Stimulated activated CD4-positive, alpha-beta T cell treated with anti-CD3 and anti-CD28 coated beads, Interleukin-2, amount 100 ng/mL, for 4 hours (primary cell): ENCODE data around the gene NR2F1-AS1.
"Not testable (repeated sequence)": the region's sequence is repeated elsewhere in the genome, so short reads cannot be mapped to it uniquely, and the experiment has no call there.

ENCODE experiments used
- DNase-seq: peaks from one replicate; pipeline ENCODE4 v3.0.0-alpha.2; 2020; ENCODE audit warnings: low read depth

Gene NR2F1-AS1

GRCh38 chr5:93517828-93518227 is 63.2 kb downstream of the NR2F1-AS1 start:
- DNase-seq, result no peak

GRCh38 chr5:93513298-93513697 is 67.7 kb downstream of the NR2F1-AS1 start:
- no peak for DNase-seq

- no peak for DNase-seq
Observed at GRCh38 chr5:93512799-93513198, 68.2 kb downstream of the NR2F1-AS1 start.

- DNase-seq, result no peak
Observed at GRCh38 chr5:93511445-93511844, 69.6 kb downstream of the NR2F1-AS1 start.

- no peak for DNase-seq
Observed at GRCh38 chr5:93510626-93511380, 70.2 kb downstream of the NR2F1-AS1 start.

- not testable (repeated sequence) for DNase-seq
Observed at GRCh38 chr5:93505553-93505952, 75.5 kb downstream of the NR2F1-AS1 start.

- no peak for DNase-seq
Observed at GRCh38 chr5:93503598-93504067, 77.4 kb downstream of the NR2F1-AS1 start.

GRCh38 chr5:93497096-93497495 is 83.9 kb downstream of the NR2F1-AS1 start:
- no peak for DNase-seq

- DNase-seq, result no peak
Observed at GRCh38 chr5:93479982-93480509, 101.0 kb downstream of the NR2F1-AS1 start.

- no peak for DNase-seq
Observed at GRCh38 chr5:93477816-93478215, 103.2 kb downstream of the NR2F1-AS1 start.

GRCh38 chr5:93476251-93476742 is 104.7 kb downstream of the NR2F1-AS1 start:
- DNase-seq, result no peak

GRCh38 chr5:93462916-93463315 is 118.1 kb downstream of the NR2F1-AS1 start:
- no peak for DNase-seq

GRCh38 chr5:93461756-93462155 is 119.3 kb downstream of the NR2F1-AS1 start:
- no peak for DNase-seq

GRCh38 chr5:93460286-93460685 is 120.7 kb downstream of the NR2F1-AS1 start:
- DNase-seq, result no peak

- not testable (repeated sequence) for DNase-seq
Observed at GRCh38 chr5:93456796-93457195, 124.2 kb downstream of the NR2F1-AS1 start.

GRCh38 chr5:93454896-93455295 is 126.1 kb downstream of the NR2F1-AS1 start:
- no peak for DNase-seq

- no peak for DNase-seq
Observed at GRCh38 chr5:93452255-93452654, 128.8 kb downstream of the NR2F1-AS1 start.

GRCh38 chr5:93438124-93438523 is 142.9 kb downstream of the NR2F1-AS1 start:
- DNase-seq, result no peak

GRCh38 chr5:93436083-93436482 is 144.9 kb downstream of the NR2F1-AS1 start:
- no peak for DNase-seq

GRCh38 chr5:93433422-93433821 is 147.6 kb downstream of the NR2F1-AS1 start:
- DNase-seq, result no peak

- DNase-seq, result no peak
Observed at GRCh38 chr5:93431250-93431649, 149.8 kb downstream of the NR2F1-AS1 start.

GRCh38 chr5:93430673-93431199 is 150.3 kb downstream of the NR2F1-AS1 start:
- DNase-seq, result no peak

GRCh38 chr5:93430118-93430517 is 150.9 kb downstream of the NR2F1-AS1 start:
- DNase-seq, result no peak
